Measurements from ENCODE around the gene SCO2. TPM values are rescaled to one million over a fixed set of nuclear protein-coding genes. Genes with fewer than 3 reads are reported as not detected.

Gene SCO2
- total RNA-seq, 3 donors from 2014 or later (not counting 1 experiment from before 2014, with no cell fraction given) = 2.8 to 13.5 (median 8.4) TPM

DNA sequence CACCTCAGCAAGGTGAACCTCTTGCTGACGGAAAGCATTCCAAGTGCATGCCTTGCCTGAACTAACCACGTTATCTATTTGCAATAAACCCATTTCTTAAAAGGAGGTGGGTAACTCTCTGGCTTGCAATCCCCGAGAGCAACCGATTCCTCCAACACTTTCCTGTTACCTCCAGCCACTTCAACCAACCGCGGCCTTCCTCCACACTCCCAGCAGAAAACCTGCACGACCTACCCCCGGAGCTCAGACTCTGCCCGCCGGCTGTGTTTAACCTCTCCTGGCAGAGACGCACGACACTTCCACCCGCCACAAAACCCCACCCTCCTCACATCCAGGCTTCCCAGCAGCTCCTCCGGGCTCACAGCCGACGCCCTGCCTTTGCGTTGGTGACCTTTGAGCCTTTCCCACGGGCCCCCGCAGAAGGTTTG lies 708 bp downstream of the SCO2 start:
- H3K4me3 ChIP-seq (ENCODE audit: low read length) = peak overlapping the region; percentile 40
- no peaks in the 10 kb centered on the region for H3K27me3 Mint-ChIP-seq (ENCODE audit: low read depth in 2 of 2)

GRCh38 chr22:50523806-50524675 lies 1.4 kb downstream of the SCO2 start:
- peak overlapping the region; percentile 81 to 91 for H3K27ac Mint-ChIP-seq
- H3K4me3 Mint-ChIP-seq = peak overlapping the region; percentile 90
- ATAC-seq (no peak), DNase-seq (no peak)
- H3K4me1 Mint-ChIP-seq = peaks cover 26 to 30% of the 10 kb centered on the region in 2 donors
- no peak overlapping the region for H3K4me3 ChIP-seq (ENCODE audit: low read length)
- TF ChIP-seq, protein P1, sequence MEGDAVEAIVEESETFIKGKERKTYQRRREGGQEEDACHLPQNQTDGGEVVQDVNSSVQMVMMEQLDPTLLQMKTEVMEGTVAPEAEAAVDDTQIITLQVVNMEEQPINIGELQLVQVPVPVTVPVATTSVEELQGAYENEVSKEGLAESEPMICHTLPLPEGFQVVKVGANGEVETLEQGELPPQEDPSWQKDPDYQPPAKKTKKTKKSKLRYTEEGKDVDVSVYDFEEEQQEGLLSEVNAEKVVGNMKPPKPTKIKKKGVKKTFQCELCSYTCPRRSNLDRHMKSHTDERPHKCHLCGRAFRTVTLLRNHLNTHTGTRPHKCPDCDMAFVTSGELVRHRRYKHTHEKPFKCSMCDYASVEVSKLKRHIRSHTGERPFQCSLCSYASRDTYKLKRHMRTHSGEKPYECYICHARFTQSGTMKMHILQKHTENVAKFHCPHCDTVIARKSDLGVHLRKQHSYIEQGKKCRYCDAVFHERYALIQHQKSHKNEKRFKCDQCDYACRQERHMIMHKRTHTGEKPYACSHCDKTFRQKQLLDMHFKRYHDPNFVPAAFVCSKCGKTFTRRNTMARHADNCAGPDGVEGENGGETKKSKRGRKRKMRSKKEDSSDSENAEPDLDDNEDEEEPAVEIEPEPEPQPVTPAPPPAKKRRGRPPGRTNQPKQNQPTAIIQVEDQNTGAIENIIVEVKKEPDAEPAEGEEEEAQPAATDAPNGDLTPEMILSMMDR (IDR thresholded peaks at IDR 0.05) = no peak
- H3K4me1 ChIP-seq (ENCODE audit: control insufficient read depth, insufficient read depth, low read length) = peaks cover 38% of the 10 kb centered on the region
- no peaks in the 10 kb centered on the region for H3K9me3 ChIP-seq (ENCODE audit: control insufficient read depth, insufficient read depth, low read length)
- H3K27me3 Mint-ChIP-seq (ENCODE audit: low read depth in 2 of 2) = no peaks in the 10 kb centered on the region
- no peak overlapping the region for H3K27ac ChIP-seq (ENCODE audit: low read length)
- no peaks in the 10 kb centered on the region for H3K36me3 Mint-ChIP-seq
- H3K9me3 Mint-ChIP-seq = no peaks in the 10 kb centered on the region
- peaks cover 28% of the 10 kb centered on the region for H3K36me3 ChIP-seq (ENCODE audit: control insufficient read depth, insufficient read depth, low read length)
- WGBS (ENCODE audit: insufficient coverage) = 93% methylated on average over 25 of the region's 25 CpGs
- no peaks in the 10 kb centered on the region for H3K27me3 ChIP-seq (ENCODE audit: control insufficient read depth, insufficient read depth, low read length)
- intact Hi-C loops (cut with micrococcal nuclease) = no loop called here

More for the DNA sequence above, 708 bp downstream of the SCO2 start:
- peaks cover 26 to 30% of the 10 kb centered on the region in 2 donors for H3K4me1 Mint-ChIP-seq
- peak overlapping the region; percentile 90 for H3K4me3 Mint-ChIP-seq
- DNase-seq (no peak), ATAC-seq (no peak)
- Histone ChIP-seq H3K36me3 (ENCODE audit: control insufficient read depth, insufficient read depth, low read length) (peaks cover 23% of the 10 kb centered on the region), H3K27me3 (ENCODE audit: control insufficient read depth, insufficient read depth, low read length) (no peaks in the 10 kb centered on the region), H3K9me3 (ENCODE audit: control insufficient read depth, insufficient read depth, low read length) (no peaks in the 10 kb centered on the region), H3K4me1 (ENCODE audit: control insufficient read depth, insufficient read depth, low read length) (peaks cover 45% of the 10 kb centered on the region), H3K27ac (ENCODE audit: low read length) (peak overlapping the region; percentile 56)
- no peaks in the 10 kb centered on the region for H3K36me3 Mint-ChIP-seq
- peak overlapping the region; percentile 81 to 91 for H3K27ac Mint-ChIP-seq
- intact Hi-C loops (cut with micrococcal nuclease) = loop anchor here (1.0 to 5.0 kb wide), 2 partner anchors 16 to 38 kb away; partner anchors contain the start of genes NCAPH2 and SYCE3
- TF ChIP-seq, protein P1 (IDR thresholded peaks at IDR 0.05) = no peak
- WGBS (ENCODE audit: insufficient coverage) = 9% methylated on average over 19 of the region's 19 CpGs
- H3K9me3 Mint-ChIP-seq = no peaks in the 10 kb centered on the region

DNA sequence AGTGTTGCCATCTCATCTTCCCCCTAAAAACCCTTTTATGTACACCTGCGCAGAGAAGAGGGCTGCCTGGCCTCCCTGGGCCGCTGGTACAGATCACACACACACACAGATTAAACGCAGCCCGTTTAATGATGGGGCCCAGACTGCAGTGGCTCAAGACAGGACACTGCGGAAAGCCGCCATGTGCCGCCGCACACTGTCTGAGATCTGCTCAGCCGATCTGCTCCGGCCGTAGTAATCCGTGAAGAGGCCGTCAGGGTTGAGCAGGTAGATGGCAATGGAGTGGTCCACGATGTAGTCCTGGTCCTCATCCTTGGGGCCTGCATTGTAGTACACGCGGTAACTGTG lies 2.0 kb downstream of the SCO2 start:
- no peak overlapping the region for H3K27ac ChIP-seq (ENCODE audit: low read length)
- H3K27me3 Mint-ChIP-seq (ENCODE audit: low read depth in 2 of 2) = no peaks in the 10 kb centered on the region
- H3K9me3 Mint-ChIP-seq = no peaks in the 10 kb centered on the region
- peaks cover 32% of the 10 kb centered on the region for H3K4me1 ChIP-seq (ENCODE audit: control insufficient read depth, insufficient read depth, low read length)
- intact Hi-C loops (cut with micrococcal nuclease) = no loop called here
- no peaks in the 10 kb centered on the region for H3K9me3 ChIP-seq (ENCODE audit: control insufficient read depth, insufficient read depth, low read length)
- peaks cover 26% of the 10 kb centered on the region in 2 donors for H3K4me1 Mint-ChIP-seq
- H3K4me3 ChIP-seq (ENCODE audit: low read length) = no peak overlapping the region
- no peak overlapping the region for H3K27ac Mint-ChIP-seq
- TF ChIP-seq, protein P1 (IDR thresholded peaks at IDR 0.05) = no peak
- H3K27me3 ChIP-seq (ENCODE audit: control insufficient read depth, insufficient read depth, low read length) = no peaks in the 10 kb centered on the region
- ATAC-seq = no peak
- peaks cover 34% of the 10 kb centered on the region for H3K36me3 ChIP-seq (ENCODE audit: control insufficient read depth, insufficient read depth, low read length)
- H3K36me3 Mint-ChIP-seq = no peaks in the 10 kb centered on the region
- DNase-seq = no peak
- no peak overlapping the region for H3K4me3 Mint-ChIP-seq
- 98% methylated on average over 16 of the region's 16 CpGs for WGBS (ENCODE audit: insufficient coverage)
